ENCODE data around the gene SELENOI.

DNA sequence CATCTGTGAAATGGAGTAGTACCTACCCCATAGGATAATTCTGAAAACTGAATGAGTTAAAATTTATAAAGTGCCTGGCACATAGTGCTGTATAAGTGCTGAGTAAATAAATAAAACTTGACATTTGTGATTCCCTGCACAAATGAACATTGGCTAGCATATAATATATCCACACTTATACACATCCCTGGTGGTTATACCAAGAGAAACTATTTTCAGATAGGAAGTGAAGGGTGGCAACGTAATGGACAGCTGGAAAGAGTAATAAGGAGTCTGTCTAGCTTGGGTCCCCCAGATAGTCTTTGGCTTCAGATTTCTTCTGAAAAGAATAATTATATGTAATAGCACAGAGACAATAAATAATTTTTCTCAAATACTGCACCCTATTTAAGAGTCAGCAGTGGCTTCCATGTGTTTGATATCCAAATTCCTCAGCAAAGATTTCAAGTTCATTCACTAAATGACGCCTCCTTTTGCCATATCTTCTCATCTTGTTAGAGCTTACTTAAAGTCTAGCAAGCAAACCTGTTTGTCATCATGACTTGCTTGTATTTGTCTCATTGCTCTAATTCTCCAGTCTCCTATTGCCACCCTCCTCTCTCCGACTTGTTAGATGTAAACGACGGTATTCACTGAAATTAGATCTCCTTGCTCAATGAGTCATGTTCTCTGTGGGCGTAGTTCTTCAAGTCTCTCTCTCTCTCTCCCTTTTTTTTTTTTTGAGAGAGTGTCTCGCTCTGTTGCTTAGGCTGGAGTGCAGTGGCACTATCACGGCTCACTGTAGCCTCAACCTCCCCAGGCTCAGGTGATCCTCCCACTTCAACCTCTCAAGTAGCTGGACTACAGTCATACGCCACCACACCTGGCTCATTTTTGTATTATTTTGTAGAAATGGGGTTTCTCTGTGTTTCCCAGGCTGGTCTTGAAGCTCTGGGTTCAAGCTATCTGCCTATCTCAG, 9.4 kb downstream of the SELENOI start:
- TF ChIP-seq NFRKB (IDR thresholded peaks at IDR 0.05) (no peak), BHLHE40 (IDR thresholded peaks at IDR 0.05; ENCODE audit: borderline replicate concordance) (no peak), FOXA1 (IDR thresholded peaks at IDR 0.05) (no peak), ARNT (IDR thresholded peaks at IDR 0.05) (no peak), SUZ12 (IDR thresholded peaks at IDR 0.05) (no peak), PKNOX1 (IDR thresholded peaks at IDR 0.05) (no peak), TARDBP (IDR thresholded peaks at IDR 0.05) (no peak)

Measured in HEK293T (cell line).